Measurements from ENCODE around the gene SPTB.

The SPTB gene

GRCh38 chr14:64737391-64738280 is 142.1 kb downstream of the SPTB start:
- DNase-seq (ENCODE audit: low spot score in 2 of 2) (no peak), ATAC-seq (no peak)

GRCh38 chr14:64736271-64737169 is 143.2 kb downstream of the SPTB start:
- H3K4me1 Mint-ChIP-seq, result peaks cover 30% of the 10 kb centered on the region
- H3K27ac Mint-ChIP-seq, result peak overlapping the region; percentile 23
- no peaks in the 10 kb centered on the region for H3K9me3 Mint-ChIP-seq
- no peak overlapping the region for H3K4me3 Mint-ChIP-seq
- ATAC-seq, result no peak
- DNase-seq (ENCODE audit: low spot score in 2 of 2), result no peak
- H3K36me3 Mint-ChIP-seq, result peaks cover 33% of the 10 kb centered on the region

More at GRCh38 chr14:64737391-64738280, 142.1 kb downstream of the SPTB start:
- Mint-ChIP-seq H3K4me1 (peaks cover 28% of the 10 kb centered on the region), H3K9me3 (no peaks in the 10 kb centered on the region), H3K27ac (no peak overlapping the region), H3K36me3 (peaks cover 30% of the 10 kb centered on the region), H3K4me3 (no peak overlapping the region)

GRCh38 chr14:64734990-64735389 is 144.7 kb downstream of the SPTB start:
- ATAC-seq, result no peak

GRCh38 chr14:64733899-64734298 is 145.8 kb downstream of the SPTB start:
- Mint-ChIP-seq H3K27ac (peak overlapping the region; percentile 23), H3K36me3 (peaks cover 26% of the 10 kb centered on the region), H3K9me3 (no peaks in the 10 kb centered on the region), H3K4me3 (no peak overlapping the region), H3K4me1 (peaks cover 46% of the 10 kb centered on the region)
- no peak for DNase-seq (ENCODE audit: low spot score in 2 of 2)
- ATAC-seq, result no peak

More at GRCh38 chr14:64734990-64735389, 144.7 kb downstream of the SPTB start:
- H3K4me3 Mint-ChIP-seq, result no peak overlapping the region
- peak overlapping the region; percentile 23 for H3K27ac Mint-ChIP-seq
- H3K36me3 Mint-ChIP-seq, result peaks cover 26% of the 10 kb centered on the region
- no peaks in the 10 kb centered on the region for H3K9me3 Mint-ChIP-seq
- peaks cover 35% of the 10 kb centered on the region for H3K4me1 Mint-ChIP-seq
- DNase-seq (ENCODE audit: low spot score in 2 of 2), result no peak

- Mint-ChIP-seq H3K9me3 (no peaks in the 10 kb centered on the region), H3K4me1 (peaks cover 52% of the 10 kb centered on the region), H3K27ac (peak overlapping the region; percentile 23), H3K4me3 (no peak overlapping the region), H3K36me3 (peaks cover 26% of the 10 kb centered on the region)
- DNase-seq (ENCODE audit: low spot score in 2 of 2), result no peak
- ATAC-seq, result no peak
Observed at GRCh38 chr14:64733321-64733720, 146.4 kb downstream of the SPTB start.

GRCh38 chr14:64732536-64733120 is 147.1 kb downstream of the SPTB start:
- peak overlapping the region; percentile 23 for H3K27ac Mint-ChIP-seq
- no peak overlapping the region for H3K4me3 Mint-ChIP-seq
- DNase-seq (ENCODE audit: low spot score in 2 of 2) (no peak), ATAC-seq (no peak)
- no peaks in the 10 kb centered on the region for H3K9me3 Mint-ChIP-seq
- peaks cover 59% of the 10 kb centered on the region for H3K4me1 Mint-ChIP-seq
- H3K36me3 Mint-ChIP-seq, result peaks cover 26% of the 10 kb centered on the region

GRCh38 chr14:64732066-64732465 is 147.6 kb downstream of the SPTB start:
- ATAC-seq, result no peak
- peaks cover 62% of the 10 kb centered on the region for H3K4me1 Mint-ChIP-seq

GRCh38 chr14:64731141-64731581 is 148.5 kb downstream of the SPTB start:
- Mint-ChIP-seq H3K4me1 (peaks cover 69% of the 10 kb centered on the region), H3K9me3 (no peaks in the 10 kb centered on the region), H3K4me3 (no peak overlapping the region), H3K27ac (no peak overlapping the region), H3K36me3 (peaks cover 21% of the 10 kb centered on the region)
- DNase-seq (ENCODE audit: low spot score in 2 of 2) (no peak), ATAC-seq (no peak)

More at GRCh38 chr14:64732066-64732465, 147.6 kb downstream of the SPTB start:
- no peak for DNase-seq (ENCODE audit: low spot score in 2 of 2)
- Mint-ChIP-seq H3K27ac (no peak overlapping the region), H3K4me3 (no peak overlapping the region), H3K36me3 (peaks cover 26% of the 10 kb centered on the region), H3K9me3 (no peaks in the 10 kb centered on the region)

GRCh38 chr14:64730681-64731080 is 149.0 kb downstream of the SPTB start:
- ATAC-seq (no peak), DNase-seq (ENCODE audit: low spot score in 2 of 2) (no peak)
- Mint-ChIP-seq H3K36me3 (peaks cover 21% of the 10 kb centered on the region), H3K4me3 (no peak overlapping the region), H3K9me3 (no peaks in the 10 kb centered on the region), H3K27ac (peak overlapping the region; percentile 92), H3K4me1 (peaks cover 74% of the 10 kb centered on the region)

- no peak overlapping the region for H3K4me3 Mint-ChIP-seq
- no peaks in the 10 kb centered on the region for H3K9me3 Mint-ChIP-seq
- peaks cover 74% of the 10 kb centered on the region for H3K4me1 Mint-ChIP-seq
- no peak for DNase-seq (ENCODE audit: low spot score in 2 of 2)
- no peak for ATAC-seq
- peak overlapping the region; percentile 92 for H3K27ac Mint-ChIP-seq
- H3K36me3 Mint-ChIP-seq, result peaks cover 19% of the 10 kb centered on the region
Observed at GRCh38 chr14:64730061-64730440, 149.7 kb downstream of the SPTB start.

GRCh38 chr14:64729386-64730060 is 150.2 kb downstream of the SPTB start:
- peak overlapping the region; percentile 92 for H3K27ac Mint-ChIP-seq
- H3K36me3 Mint-ChIP-seq, result peaks cover 14% of the 10 kb centered on the region
- peaks cover 75% of the 10 kb centered on the region for H3K4me1 Mint-ChIP-seq

GRCh38 chr14:64728856-64729255 is 150.9 kb downstream of the SPTB start:
- Mint-ChIP-seq H3K4me1 (peaks cover 75% of the 10 kb centered on the region), H3K27ac (peak overlapping the region; percentile 92), H3K4me3 (no peak overlapping the region), H3K9me3 (no peaks in the 10 kb centered on the region), H3K36me3 (peaks cover 14% of the 10 kb centered on the region)
- ATAC-seq (no peak), DNase-seq (ENCODE audit: low spot score in 2 of 2) (no peak)

More at GRCh38 chr14:64729386-64730060, 150.2 kb downstream of the SPTB start:
- H3K4me3 Mint-ChIP-seq, result no peak overlapping the region
- H3K9me3 Mint-ChIP-seq, result no peaks in the 10 kb centered on the region
- no peak for DNase-seq (ENCODE audit: low spot score in 2 of 2)
- ATAC-seq, result no peak

GRCh38 chr14:64728106-64728505 is 151.6 kb downstream of the SPTB start:
- Mint-ChIP-seq H3K4me1 (peaks cover 76% of the 10 kb centered on the region), H3K36me3 (peaks cover 8% of the 10 kb centered on the region), H3K9me3 (no peaks in the 10 kb centered on the region), H3K27ac (peak overlapping the region; percentile 92), H3K4me3 (no peak overlapping the region)
- DNase-seq (ENCODE audit: low spot score in 2 of 2) (no peak), ATAC-seq (no peak)

- no peaks in the 10 kb centered on the region for H3K9me3 Mint-ChIP-seq
- H3K4me3 Mint-ChIP-seq, result no peak overlapping the region
- peaks cover 8% of the 10 kb centered on the region for H3K36me3 Mint-ChIP-seq
- peak overlapping the region; percentile 92 for H3K27ac Mint-ChIP-seq
- peaks cover 81% of the 10 kb centered on the region for H3K4me1 Mint-ChIP-seq
- no peak for DNase-seq (ENCODE audit: low spot score in 2 of 2)
- no peak for ATAC-seq
Observed at GRCh38 chr14:64727551-64728071, 152.1 kb downstream of the SPTB start.
